Upper lobe of left lung (tissue), 6 donors: ENCODE measurements around the gene IGSF1. TPM values are rescaled to one million over a fixed set of nuclear protein-coding genes. Genes with fewer than 3 reads are reported as not detected.
"Not testable (repeated sequence)": the region's sequence is repeated elsewhere in the genome, so short reads cannot be mapped to it uniquely, and the experiment has no call there.

Experiments used
- ATAC-seq, 2 donors: fragments of 200-7000 bp; cut with Tn5 transposase; one replicate each; pipeline ENCODE4 v1.9.1; 2022; ENCODE audit warnings: mild to moderate bottlenecking in 2 of 2, moderate library complexity in 2 of 2; ENCODE audit not compliant: low FRiP score in 2 of 2
- DNase-seq, 2 donors: peaks; one replicate each; pipeline ENCODE4 v3.0.0-alpha.2; 2019 to 2020
- H3K27ac ChIP-seq, 4 donors: fragments of 200-600 bp; sonication (generic); one replicate each; pipeline ENCODE4 v1.5.1; 2016 to 2019
- H3K27me3 ChIP-seq, 4 donors: fragments of 200-600 bp; sonication (generic); one replicate each; pipeline ENCODE4 v1.5.1; 2017 to 2019
- H3K36me3 ChIP-seq, 4 donors: fragments of 200-600 bp; sonication (generic); one replicate each; pipeline ENCODE4 v1.5.1; 2016 to 2019
- H3K4me1 ChIP-seq, 4 donors: fragments of 200-600 bp; sonication (generic); one replicate each; pipeline ENCODE4 v1.5.1; 2018 to 2019
- H3K4me3 ChIP-seq, 4 donors: fragments of 200-600 bp; sonication (generic); one replicate each; pipeline ENCODE4 v1.5.1; 2017 to 2019; ENCODE audit warnings: mild to moderate bottlenecking in 2 of 4, moderate library complexity in 1 of 4
- H3K9me3 ChIP-seq, 4 donors: fragments of 200-600 bp; sonication (generic); one replicate each; pipeline ENCODE4 v1.5.1; 2018 to 2019
- EP300 ChIP-seq, 4 donors: sonication (generic); formaldehyde crosslinking; IDR thresholded peaks; one replicate each; pipeline ENCODE4 v1.5.1; 2017; ENCODE audit warnings: antibody characterized with exemption in 4 of 4, control low read depth in 2 of 4
- POLR2A ChIP-seq, 4 donors: fragments of 450-650 bp; IDR thresholded peaks; one replicate each; pipeline ENCODE4 v1.5.1; 2016 to 2017; ENCODE audit warnings: antibody characterized with exemption in 4 of 4, mild to moderate bottlenecking in 2 of 4
- POLR2AphosphoS5 ChIP-seq, 2 donors: sonication (generic); formaldehyde crosslinking; IDR thresholded peaks; one replicate each; pipeline ENCODE4 v1.5.1; 2017; ENCODE audit warnings: antibody characterized with exemption in 2 of 2
- WGBS, 2 donors: methylation state at CpG; one replicate each; pipeline ENCODE4 v1.1.5; 2017 to 2018; 5-methylcytosine and 5-hydroxymethylcytosine counted together
- total RNA-seq, 6 donors: library from RNA; depleted of rRNA in 4 of 6; stranded (reverse); fragments of >200 nt in 4 of 6; gene quantifications; one replicate each; pipeline versions ENCODE4 v1.1.0 to v1.2.1, GENCODE V29; 2016 to 2021
- TF ChIP-seq, protein P1 (sequence below), 6 experiments: fragments of 450-650 bp in 4 of 6; fragments of 200-600 bp in 2 of 6; sonication (generic) in 2 of 6; IDR thresholded peaks; one replicate each; pipeline ENCODE4 v1.5.1; 2016 to 2019; ENCODE audit warnings: antibody characterized with exemption in 6 of 6
- donor health status: DM: no; HTN: no; CAD: no; lungs with moderate emphysema.
- donor health status: DM: no; HTN: yes; CAD: no; lungs with severe emphysema.

The IGSF1 gene
- total RNA-seq, 6 donors from 2014 or later: 0.03 to 0.76 (median 0.39) TPM; not detected in 3

DNA sequence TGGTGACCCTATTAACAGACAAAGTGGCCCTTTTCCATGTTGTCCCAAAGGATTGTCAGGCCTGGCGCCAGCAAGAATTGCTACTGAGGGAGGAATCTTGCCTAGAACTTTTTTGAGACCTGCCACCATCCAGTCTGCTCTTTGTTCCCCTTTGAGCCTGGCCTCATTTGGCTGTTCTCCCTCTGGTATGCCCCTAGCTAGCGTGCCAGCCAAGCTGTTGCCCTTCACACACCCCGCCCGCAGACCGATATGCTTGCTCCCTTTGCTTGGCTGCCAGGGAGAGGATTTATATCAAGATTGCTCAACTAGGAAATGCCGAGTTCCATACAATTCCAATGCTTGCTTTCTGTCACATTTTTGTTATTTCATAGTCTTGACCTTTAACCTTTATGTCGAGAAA, 24.4 kb downstream of the IGSF1 start:
- H3K36me3 ChIP-seq: no peaks in the 10 kb centered on the region
- no peaks in the 10 kb centered on the region for H3K4me1 ChIP-seq
- H3K4me3 ChIP-seq: no peak overlapping the region
- no peak overlapping the region for H3K27ac ChIP-seq
- DNase-seq (no peak), ATAC-seq (no peak)
- no peaks in the 10 kb centered on the region for H3K9me3 ChIP-seq
- no peaks in the 10 kb centered on the region for H3K27me3 ChIP-seq
- 73 to 79% methylated on average over 6 to 7 of the region's 7 CpGs for WGBS, 2 donors
- TF ChIP-seq, protein P1, sequence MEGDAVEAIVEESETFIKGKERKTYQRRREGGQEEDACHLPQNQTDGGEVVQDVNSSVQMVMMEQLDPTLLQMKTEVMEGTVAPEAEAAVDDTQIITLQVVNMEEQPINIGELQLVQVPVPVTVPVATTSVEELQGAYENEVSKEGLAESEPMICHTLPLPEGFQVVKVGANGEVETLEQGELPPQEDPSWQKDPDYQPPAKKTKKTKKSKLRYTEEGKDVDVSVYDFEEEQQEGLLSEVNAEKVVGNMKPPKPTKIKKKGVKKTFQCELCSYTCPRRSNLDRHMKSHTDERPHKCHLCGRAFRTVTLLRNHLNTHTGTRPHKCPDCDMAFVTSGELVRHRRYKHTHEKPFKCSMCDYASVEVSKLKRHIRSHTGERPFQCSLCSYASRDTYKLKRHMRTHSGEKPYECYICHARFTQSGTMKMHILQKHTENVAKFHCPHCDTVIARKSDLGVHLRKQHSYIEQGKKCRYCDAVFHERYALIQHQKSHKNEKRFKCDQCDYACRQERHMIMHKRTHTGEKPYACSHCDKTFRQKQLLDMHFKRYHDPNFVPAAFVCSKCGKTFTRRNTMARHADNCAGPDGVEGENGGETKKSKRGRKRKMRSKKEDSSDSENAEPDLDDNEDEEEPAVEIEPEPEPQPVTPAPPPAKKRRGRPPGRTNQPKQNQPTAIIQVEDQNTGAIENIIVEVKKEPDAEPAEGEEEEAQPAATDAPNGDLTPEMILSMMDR (IDR thresholded peaks at IDR 0.05): no peak
- no peak for TF ChIP-seq POLR2AphosphoS5 (IDR thresholded peaks at IDR 0.05)
- no peak for TF ChIP-seq EP300 (IDR thresholded peaks at IDR 0.05)
- no peak for TF ChIP-seq POLR2A (IDR thresholded peaks at IDR 0.05)

DNA sequence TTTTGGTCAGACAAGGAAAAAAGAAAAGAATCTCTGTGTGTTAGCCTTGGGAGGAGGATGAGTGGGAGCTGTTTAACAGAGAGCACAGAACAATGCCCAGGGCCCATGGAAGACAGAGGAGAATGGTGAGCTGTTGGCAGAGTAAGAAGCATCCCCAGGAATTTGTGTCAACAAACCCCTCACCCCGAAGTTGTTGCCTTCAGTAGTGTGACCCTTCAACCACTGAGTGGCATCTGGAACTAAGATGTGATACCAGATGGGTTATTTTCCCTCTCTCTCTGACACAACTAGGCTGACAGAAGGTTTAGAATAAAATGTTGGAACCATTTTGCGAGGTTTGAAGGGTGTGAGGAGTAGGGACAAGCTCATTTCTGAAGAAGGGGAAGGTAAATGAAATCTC, 25.1 kb downstream of the IGSF1 start:
- WGBS, 2 donors: 42 to 46% methylated on average over 2 of the region's 2 CpGs
- H3K27me3 ChIP-seq: no peaks in the 10 kb centered on the region
- no peaks in the 10 kb centered on the region for H3K36me3 ChIP-seq
- H3K27ac ChIP-seq: no peak overlapping the region
- no peaks in the 10 kb centered on the region for H3K4me1 ChIP-seq
- no peak for ATAC-seq
- H3K9me3 ChIP-seq: no peaks in the 10 kb centered on the region
- no peak for DNase-seq
- H3K4me3 ChIP-seq: no peak overlapping the region
- TF ChIP-seq POLR2A (IDR thresholded peaks at IDR 0.05) (no peak), POLR2AphosphoS5 (IDR thresholded peaks at IDR 0.05) (no peak), EP300 (IDR thresholded peaks at IDR 0.05) (no peak)
- TF ChIP-seq, protein P1 (IDR thresholded peaks at IDR 0.05): no peak

DNA sequence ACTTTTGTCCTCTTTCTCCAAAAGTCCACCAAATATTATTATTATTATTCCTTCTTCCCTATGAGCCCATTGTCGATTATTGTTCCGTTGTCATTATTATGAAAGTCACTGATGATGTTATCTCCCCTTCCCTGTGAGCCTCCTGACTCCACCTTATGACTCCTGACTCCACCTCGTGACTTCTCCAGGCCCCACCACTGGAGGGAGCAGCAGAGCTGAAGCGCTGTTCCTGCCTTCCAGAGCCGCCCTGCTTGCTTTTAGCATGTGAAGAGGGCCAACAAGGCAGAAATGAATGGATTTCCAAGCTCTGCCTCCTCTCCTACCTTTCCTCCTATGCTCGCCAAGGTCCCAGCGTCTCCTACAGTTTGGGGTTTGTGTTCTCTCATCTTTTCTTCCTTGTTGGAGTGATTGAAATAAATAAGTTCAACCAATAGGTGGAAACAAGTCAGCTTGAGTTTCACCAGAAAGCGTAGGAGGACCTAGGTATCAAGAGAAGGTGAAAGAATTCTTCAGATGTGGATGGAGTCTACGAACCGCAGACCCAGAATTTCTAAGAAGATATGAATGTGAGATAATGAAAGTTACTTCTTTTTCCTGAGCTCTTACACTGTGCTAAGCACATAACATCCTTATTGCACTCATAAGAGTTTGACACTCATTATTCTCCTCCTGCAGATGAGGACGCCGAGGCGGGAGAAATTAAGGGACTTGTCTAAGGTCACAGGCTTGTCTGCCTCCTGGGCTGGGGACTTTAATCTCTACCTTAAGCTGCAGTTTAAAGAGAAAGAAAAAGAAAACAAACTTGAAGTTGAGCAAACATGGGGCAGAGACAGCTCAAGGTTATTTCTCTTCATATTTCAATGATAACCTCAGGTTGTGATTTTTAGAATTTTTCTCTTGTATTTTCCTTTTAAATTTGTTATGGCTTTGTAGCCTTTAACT, 26.1 kb downstream of the IGSF1 start:
- TF ChIP-seq POLR2AphosphoS5 (IDR thresholded peaks at IDR 0.05): no peak
- TF ChIP-seq POLR2A (IDR thresholded peaks at IDR 0.05): no peak
- no peak for TF ChIP-seq EP300 (IDR thresholded peaks at IDR 0.05)
- TF ChIP-seq, protein P1 (IDR thresholded peaks at IDR 0.05): peak in 2 of 6 experiments; percentile 10 to 18
- H3K36me3 ChIP-seq: no peaks in the 10 kb centered on the region
- DNase-seq (no peak), ATAC-seq (no peak)
- no peaks in the 10 kb centered on the region for H3K4me1 ChIP-seq
- H3K9me3 ChIP-seq: no peaks in the 10 kb centered on the region
- no peak overlapping the region for H3K4me3 ChIP-seq
- H3K27ac ChIP-seq: no peak overlapping the region
- 56 to 70% methylated on average over 13 of the region's 13 CpGs for WGBS, 2 donors
- H3K27me3 ChIP-seq: no peaks in the 10 kb centered on the region

DNA sequence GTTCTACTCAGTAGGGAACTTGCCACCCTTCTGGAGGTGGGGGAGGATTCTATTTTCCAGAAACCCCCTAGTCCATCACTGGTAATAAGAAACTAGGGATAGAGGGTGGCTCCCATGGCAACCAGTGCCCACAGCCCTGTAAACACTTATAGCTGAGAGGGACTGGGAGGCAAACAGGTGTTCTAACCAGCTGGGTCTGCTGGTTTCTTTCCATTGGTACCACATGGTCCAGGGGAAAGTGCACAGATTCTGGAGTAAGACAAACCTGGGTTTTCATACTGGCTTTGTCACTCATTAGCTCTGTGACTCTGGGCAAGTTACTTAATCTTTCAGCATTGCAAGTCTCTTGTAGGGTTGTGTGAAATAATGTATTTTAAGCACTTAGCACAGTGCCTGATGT, 26.9 kb downstream of the IGSF1 start:
- H3K36me3 ChIP-seq: no peaks in the 10 kb centered on the region
- DNase-seq (no peak), ATAC-seq (no peak)
- TF ChIP-seq, protein P1 (IDR thresholded peaks at IDR 0.05): no peak
- no peak for TF ChIP-seq POLR2A (IDR thresholded peaks at IDR 0.05)
- TF ChIP-seq POLR2AphosphoS5 (IDR thresholded peaks at IDR 0.05): no peak
- H3K27me3 ChIP-seq: no peaks in the 10 kb centered on the region
- H3K27ac ChIP-seq: no peak overlapping the region
- H3K4me3 ChIP-seq: no peak overlapping the region
- H3K4me1 ChIP-seq: no peaks in the 10 kb centered on the region
- no peaks in the 10 kb centered on the region for H3K9me3 ChIP-seq

DNA sequence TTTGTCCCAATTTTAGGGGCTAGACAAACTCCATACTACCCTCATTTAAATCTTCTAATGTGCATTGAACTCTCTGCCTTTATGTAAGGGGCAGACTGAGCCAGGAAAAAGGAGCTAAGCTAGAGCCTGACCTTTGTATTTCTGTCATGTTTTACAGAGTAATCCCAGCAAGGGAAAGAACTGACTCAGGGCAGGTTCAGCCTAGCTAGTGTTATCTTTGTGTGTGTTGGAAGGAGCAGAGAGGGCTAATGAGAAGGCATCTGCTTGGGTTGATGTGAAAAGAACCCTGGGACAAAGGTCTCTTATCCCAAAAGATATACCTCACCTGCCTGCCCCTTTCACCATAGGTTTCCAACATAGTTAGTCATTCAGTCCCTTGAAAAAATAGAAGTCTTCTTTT, 31.7 kb downstream of the IGSF1 start:
- no peak overlapping the region for H3K27ac ChIP-seq
- no peaks in the 10 kb centered on the region for H3K27me3 ChIP-seq
- no peak for ATAC-seq

DNA sequence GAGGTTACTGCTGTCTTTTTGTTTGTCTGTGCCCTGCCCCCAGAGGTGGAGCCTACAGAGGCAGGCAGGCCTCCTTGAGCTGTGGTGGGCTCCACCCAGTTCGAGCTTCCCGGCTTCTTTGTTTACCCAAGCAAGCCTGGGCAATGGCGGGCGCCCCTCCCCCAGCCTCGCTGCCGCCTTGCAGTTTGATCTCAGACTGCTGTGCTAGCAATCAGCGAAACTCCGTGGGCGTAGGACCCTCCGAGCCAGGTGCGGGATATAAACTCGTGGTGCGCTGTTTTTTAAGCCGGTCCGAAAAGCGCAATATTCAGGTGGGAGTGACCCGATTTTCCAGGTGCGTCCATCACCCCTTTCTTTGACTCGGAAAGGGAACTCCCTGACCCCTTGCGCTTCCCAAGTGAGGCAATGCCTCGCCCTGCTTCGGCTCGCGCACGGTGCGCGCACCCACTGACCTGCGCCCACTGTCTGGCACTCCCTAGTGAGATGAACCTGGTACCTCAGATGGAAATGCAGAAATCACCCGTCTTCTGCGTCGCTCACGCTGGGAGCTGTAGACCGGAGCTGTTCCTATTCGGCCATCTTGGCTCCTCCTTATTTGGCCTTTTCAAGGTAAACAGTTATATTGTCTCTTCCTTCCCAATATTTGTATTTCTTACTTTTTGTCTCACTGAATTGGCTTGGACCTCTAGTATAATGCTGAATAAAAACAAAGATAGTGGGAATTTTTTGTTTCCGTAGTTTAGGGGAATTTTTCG, 37.9 kb downstream of the IGSF1 start:
- H3K27me3 ChIP-seq, H3K27ac ChIP-seq, H3K36me3 ChIP-seq, H3K9me3 ChIP-seq, H3K4me3 ChIP-seq, H3K4me1 ChIP-seq, ATAC-seq: not testable (repeated sequence)
- peak in 1 of 2 donors; percentile 6 for DNase-seq
- WGBS, 2 donors: 67 to 99% methylated on average over 7 to 26 of the region's 36 CpGs

More for the DNA sequence above, 31.7 kb downstream of the IGSF1 start:
- H3K9me3 ChIP-seq: no peaks in the 10 kb centered on the region
- TF ChIP-seq POLR2AphosphoS5 (IDR thresholded peaks at IDR 0.05) (no peak), EP300 (IDR thresholded peaks at IDR 0.05) (no peak), POLR2A (IDR thresholded peaks at IDR 0.05) (no peak)
- TF ChIP-seq, protein P1 (IDR thresholded peaks at IDR 0.05): no peak
- H3K4me3 ChIP-seq: no peak overlapping the region
- H3K4me1 ChIP-seq: no peaks in the 10 kb centered on the region
- no peaks in the 10 kb centered on the region for H3K36me3 ChIP-seq
- DNase-seq: no peak
